Measurements from ENCODE around the gene RGS6.

The RGS6 gene

GRCh38 chr14:72332046-72332445 is 399.8 kb downstream of the RGS6 start:
- no peak for FAIRE-seq

GRCh38 chr14:72332871-72333270 is 400.6 kb downstream of the RGS6 start:
- no peak for FAIRE-seq

- no peak for FAIRE-seq
Measured at GRCh38 chr14:72333357-72333756, 401.1 kb downstream of the RGS6 start.

DNA sequence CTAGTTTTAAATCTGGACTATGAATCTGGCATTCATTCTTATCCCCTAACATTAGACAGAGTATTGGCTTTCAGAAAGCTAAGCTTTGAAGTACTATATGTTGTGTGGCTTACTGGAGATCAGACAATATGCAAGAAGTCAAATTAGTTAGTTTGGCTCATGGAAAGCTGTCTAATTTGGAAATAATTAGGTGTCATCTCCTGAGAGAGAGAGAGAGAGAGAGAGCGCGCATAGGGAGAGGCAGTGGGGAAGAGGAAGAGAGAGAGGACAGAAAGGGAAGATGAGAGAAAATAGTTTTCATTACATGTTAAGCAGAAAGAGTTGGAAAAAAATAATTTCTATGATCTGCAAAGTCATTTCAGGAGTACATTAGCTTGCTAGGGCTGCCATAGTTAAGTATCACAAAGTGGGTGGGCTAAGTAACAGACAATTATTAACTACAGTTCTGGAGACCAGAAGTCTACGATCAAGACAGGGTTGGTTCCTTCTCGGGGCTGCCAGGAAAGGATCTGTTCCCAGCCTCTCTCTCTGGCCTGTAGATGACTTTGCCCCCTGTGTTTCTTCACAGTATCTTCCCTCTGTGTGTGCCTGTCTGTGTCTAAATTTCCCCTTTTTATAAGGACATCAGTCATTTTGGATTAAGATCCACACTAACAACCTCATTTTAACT is 404.2 kb downstream of the RGS6 start:
- no peak for FAIRE-seq

DNA sequence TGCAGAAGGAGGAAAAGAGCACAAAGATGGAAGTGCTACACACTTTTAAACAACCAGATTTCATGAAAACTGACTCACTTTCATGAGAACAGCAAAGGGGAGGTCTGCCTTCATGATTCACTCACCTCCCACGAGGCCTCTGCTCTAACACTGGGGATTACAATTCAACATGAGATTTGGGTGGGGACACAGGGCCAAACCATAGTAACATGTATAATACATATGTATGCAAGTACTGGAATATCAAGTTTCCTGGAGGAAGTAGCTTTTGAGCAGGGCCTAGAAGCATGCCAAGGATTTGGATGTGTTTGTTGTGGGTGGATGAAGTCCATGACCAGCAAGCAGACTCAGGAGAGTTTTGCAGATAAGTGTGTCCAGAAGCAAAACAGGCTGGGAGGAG is 409.0 kb downstream of the RGS6 start:
- no peak for FAIRE-seq

DNA sequence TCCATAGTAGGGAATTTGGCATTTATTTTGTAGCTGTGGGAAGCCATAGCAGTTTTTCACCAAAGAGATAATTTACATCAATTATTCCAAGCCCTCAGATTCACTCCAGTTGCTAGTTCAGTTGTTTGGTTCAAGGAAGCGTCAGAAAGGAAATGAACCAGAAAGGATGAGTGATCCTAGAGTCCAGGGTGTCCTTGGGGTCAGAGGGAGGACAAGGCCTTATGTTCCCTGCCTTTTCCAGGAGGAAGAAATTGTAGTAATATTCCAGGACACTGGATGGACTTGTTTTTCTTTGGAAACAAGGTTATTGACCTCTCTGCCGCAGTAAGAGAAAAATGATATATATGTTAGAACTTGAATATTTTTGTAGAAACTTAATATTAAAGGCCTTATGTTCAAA is 409.5 kb downstream of the RGS6 start:
- no peak for FAIRE-seq

DNA sequence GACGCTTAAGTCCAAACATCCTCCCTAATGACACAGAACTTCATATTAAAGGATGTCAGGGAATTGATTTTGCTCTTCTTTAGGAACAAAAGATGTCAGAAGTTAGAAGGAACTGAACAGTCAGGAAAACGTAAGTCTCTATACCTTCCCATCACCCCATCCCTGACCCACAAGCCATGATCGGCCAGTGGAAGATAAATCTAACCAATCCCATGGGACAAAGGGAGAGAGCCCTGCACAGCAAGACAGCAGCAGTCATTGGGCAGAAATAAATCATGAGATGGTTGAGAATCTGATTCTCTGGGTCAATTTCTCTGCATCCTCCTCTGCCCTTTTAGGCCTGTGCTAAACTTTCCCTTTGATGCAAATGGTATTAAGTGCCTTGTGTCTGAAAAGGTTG is 414.9 kb downstream of the RGS6 start:
- no peak for FAIRE-seq

DNA sequence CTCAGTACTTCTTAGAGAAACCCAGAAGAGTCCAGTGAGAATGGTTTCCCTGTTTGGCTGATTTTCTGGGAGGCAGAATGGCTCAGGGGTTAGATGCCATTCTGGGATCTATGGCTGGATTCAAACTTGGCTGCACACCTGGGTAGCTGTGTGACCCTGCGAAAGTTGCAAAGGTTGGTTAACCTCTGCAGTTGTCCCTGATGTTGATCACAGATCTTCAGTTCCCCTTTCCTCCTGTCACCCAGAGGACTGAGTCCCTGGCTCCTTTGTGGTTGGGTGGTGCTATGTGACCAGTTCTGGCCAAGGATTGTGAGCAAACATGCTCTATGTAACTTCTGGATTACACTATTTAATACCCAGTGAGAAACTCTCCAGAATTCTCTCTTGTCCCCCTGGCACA is 418.0 kb downstream of the RGS6 start:
- FAIRE-seq: no peak

- FAIRE-seq: no peak
Measured at GRCh38 chr14:72352012-72352411, 419.8 kb downstream of the RGS6 start.

DNA sequence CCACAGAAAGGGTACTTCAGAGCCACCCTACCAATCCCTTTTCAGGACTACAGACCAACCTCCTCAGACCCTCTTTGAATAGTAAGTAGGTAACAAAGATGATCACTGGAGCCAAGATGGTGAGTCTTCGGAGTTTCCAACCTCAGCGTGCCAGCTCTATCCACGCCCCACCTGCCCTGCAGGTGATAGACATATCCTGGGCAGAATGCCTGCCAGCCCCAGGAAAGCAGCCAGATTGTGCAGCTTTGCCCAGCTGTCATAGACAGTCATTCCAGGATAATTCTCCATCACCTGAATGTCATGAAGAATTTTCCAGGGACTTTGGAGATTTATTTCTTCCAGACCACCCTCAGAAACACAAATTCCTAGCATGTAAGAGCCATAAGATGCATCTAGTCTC is 434.4 kb downstream of the RGS6 start:
- no peak for FAIRE-seq

GRCh38 chr14:72369106-72369505 is 436.9 kb downstream of the RGS6 start:
- no peak for FAIRE-seq

DNA sequence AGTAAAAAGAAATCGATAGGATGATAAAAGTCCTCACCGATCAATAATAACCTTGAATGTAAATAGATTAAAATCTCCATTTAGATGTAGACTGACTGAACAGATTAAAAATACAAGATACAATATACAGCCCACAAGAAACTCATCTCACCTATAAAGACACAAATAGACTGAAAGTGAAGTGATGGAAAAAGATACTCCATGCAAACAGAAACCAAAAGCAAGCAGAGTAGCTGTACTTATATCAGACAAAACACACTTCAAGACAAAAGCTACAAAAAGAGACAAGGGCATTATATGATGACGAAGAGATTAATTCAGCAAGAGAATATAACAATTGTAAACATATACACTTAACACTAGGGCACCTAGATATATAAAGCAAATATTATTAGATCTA is 444.8 kb downstream of the RGS6 start:
- no peak for FAIRE-seq

GRCh38 chr14:72380456-72380855 is 448.2 kb downstream of the RGS6 start:
- FAIRE-seq: no peak

DNA sequence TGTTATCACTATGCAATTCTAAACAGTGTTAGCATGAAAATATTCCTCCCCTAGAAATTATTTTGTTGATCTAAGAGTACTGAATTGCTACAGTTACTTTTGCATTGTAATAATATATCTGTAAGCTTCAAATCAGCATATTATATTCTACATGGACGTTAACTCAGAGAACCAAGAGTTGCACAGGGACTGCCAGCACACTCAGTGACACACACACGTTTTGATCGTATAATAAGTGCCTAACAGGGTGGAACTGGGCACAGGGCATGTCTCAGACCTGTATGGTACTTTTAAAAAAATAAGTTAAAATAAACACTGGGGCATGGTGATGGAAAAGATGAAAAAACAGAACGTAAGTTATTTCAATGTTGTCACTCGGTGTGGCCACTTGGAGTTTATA is 451.6 kb downstream of the RGS6 start:
- no peak for FAIRE-seq

DNA sequence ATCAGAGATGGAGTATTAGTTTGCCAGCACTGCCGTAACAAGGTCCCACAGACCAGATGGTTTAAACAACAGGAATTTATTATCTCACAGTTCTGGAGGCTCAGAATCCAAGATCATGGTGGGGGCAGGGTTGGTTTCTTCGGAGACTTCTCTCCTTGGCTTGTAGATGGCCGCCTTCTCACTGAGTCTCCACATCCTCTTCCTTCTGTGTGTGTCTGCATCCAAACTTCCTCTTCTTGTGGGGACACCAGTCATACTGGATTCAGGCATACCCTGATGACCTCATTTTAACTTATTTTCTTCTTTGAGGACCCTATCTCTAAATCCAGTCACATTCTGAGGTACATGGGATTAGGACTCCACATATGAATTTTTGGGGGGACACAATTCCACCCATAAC is 455.5 kb downstream of the RGS6 start:
- no peak for FAIRE-seq

GRCh38 chr14:72389200-72389599 is 457.0 kb downstream of the RGS6 start:
- no peak for FAIRE-seq

GRCh38 chr14:72401101-72401625 is 468.9 kb downstream of the RGS6 start:
- FAIRE-seq: no peak

DNA sequence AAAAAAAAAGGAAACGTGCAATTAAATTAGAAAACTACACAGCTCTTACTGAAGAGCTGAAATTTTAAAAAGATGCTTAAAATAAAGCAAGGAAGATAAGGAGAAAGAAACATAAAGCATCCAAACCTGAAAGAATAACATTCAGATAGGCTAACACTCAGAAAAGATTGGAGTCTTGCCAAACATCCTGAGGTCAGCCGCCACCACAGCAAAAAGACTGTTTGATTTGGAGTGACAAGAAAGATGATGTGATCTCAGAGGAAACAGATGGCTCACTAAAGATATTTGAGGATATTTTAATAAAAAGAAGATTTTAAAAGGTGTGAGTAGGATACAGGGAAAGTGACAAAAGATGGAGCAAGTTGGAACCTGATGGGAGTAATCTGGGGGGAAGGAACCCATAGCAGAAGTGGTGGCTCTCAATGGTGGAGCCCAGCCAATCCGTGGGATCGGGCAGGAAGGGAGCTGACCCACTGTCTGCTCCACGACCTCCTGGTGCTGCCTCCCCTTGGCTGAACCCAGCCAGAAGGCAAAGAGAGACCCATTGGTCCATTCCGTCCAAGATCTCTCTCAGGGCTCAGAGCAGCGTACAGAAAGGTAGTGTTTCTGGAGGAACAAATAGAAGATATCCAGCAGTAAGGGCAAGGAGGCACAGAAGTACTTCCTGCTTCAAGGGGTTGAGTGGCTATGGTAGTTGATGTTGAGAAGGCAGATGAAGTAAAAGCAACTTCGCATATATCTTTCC is 469.6 kb downstream of the RGS6 start:
- no peak for FAIRE-seq

DNA sequence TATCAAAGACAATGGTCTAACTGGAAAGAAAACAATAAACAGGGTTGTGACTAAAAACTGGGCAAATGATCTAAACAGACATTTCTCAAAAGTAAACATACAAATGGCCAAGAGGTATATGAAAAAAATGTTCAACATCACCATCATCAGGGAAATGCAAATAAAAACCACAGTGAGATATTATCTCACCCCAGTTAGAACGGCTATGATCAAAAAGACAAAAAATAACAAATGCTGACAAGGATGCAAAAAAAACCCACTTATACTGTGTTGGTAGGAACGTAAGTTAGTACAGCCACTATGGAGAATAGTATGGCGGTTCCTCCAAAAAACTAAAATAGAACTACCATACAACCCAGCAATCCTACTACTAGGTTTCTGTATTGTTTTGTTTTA is 470.1 kb downstream of the RGS6 start:
- FAIRE-seq: no peak

- FAIRE-seq: no peak
Measured at GRCh38 chr14:72404106-72404774, 472.0 kb downstream of the RGS6 start.

DNA sequence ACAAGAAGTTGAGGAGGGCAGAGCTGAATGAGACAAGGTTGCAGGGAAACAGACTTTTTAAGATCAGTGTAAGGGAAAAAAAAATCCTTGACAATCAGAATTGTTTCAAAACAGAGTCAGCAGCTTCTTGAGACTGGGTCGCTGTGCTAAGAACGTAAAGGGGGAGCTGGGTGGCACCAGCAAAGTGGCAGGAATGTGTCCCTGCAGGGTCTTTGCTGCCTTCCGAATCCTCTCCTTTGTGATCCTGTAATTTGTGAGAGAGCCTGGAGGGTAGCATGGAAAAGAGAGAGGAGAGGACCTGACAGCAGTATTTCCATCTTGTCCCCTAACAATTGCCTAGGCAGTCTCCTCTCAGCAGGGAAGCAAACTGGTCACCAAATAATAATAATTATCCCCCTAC is 472.8 kb downstream of the RGS6 start:
- no peak for FAIRE-seq

DNA sequence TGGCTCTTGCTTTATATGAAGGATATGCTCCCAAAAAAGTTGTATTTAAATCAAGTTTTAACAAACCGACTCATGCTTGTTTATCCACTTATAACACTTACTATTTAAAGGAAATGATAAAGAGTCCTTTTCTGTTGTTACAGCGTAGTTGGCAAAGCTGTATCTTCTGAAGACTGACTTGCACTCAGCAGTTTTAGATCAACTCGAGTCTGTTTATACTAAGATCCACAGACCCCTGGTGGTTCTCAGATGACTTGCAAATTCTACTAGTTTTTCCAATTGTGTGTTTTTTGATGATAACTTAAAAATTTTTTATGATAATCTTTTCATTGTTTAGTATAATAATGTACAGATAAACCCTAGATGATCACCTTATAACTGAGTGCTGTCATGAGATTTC is 475.8 kb downstream of the RGS6 start:
- no peak for FAIRE-seq

GRCh38 chr14:72409047-72409446 is 476.8 kb downstream of the RGS6 start:
- FAIRE-seq: no peak

Measured in islet of Langerhans (tissue), 1 donor.